Measurements from ENCODE around the gene TMEM272. TPM values are rescaled to one million over a fixed set of nuclear protein-coding genes. Genes with fewer than 3 reads are reported as not detected.

TMEM272 gene, protein sequence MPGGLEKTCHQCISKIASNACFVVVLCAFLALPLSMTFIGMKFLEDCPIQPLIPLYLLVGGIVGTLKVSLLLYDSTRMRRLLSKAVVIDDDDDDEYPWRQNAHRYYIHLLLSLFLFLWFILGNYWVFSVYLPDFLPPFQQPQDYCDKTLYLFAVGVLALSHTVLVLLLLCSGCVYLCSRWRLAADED
- not detected in 2 replicates for total RNA-seq
- polyA plus RNA-seq (2012): 0.03 TPM

DNA sequence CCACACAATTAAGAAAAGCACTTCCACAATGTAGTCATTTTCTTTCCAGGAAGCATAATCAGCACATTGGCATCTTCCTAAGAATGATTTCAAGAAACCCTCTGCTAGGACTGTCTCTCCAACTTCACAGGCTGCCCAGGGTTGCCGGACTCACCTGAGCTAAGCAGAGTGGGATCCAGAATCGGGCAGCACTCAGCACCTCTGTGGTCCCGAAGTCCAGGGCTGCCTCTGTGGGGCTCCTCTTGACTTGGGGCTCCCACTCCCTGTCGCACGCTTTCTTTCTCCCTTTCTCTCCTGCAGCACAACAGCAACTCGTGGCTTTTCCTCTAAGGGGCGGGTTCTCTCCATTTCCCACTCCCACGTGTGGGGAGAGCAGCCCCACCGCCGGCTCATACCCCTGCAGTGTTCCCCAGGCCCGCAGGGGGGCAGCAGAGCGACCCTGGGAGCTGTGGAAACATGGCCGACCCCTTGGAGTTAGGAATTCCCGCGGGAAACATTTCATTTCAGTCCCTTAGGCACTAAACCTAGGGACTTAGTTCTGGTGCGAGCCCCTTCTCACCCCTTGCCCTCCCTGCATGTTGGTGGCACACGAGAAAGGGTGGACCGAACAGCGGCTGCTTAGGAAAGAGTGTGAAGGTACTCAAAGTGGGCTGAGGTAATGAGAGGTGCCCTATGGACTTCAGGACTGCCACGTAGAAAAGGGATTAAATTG is at the start of gene TMEM272:
Gene TMEM272 (minus strand): TSS at position 316 of the 712 bp plus-strand sequence. CDS start 6,647 bp downstream, outside the sequence.
- DNase-seq (ENCODE audit: low read depth): peak; percentile 57

DNA sequence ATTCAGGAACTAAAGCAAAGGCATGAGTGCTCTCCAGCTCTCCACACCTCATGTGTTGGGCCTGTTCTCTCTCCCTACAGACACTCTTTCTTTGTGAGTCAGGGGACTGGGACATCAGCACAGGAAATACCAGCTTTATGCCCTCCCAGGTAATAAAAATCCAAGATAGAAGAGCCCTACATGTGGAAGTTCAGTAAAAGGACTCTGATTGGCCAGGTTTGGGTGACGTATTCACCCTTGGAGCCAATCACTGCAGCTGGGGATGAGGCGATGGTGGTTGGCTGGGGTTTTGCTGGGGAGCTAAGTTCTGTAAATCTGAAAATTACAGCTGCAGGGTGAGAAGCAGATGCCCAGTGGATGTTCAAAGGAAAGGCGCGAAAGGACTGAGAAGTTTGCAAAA is 49.3 kb upstream of the TMEM272 start:
- peak; percentile 12 for DNase-seq (ENCODE audit: low read depth)

DNA sequence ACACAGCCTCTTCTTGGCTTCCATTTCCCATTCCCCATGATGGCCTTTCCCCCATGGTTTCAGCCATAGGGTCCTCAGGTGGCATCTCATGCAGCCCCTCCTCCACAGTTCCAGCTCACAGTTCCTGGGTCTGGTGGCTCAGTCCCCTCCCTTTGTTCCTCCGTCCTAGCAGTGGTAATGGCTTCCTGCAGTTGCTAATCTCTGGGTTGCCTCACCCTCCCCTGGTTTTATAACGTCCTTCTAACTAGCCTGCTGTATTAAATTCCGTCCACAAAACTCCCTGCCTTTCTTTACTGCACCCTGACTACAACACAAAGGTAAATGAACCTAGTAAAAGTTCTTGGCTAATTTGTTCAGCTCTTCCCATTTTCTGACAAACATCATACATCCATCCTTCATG is 47.7 kb upstream of the TMEM272 start:
- no peak for DNase-seq (ENCODE audit: low read depth)

DNA sequence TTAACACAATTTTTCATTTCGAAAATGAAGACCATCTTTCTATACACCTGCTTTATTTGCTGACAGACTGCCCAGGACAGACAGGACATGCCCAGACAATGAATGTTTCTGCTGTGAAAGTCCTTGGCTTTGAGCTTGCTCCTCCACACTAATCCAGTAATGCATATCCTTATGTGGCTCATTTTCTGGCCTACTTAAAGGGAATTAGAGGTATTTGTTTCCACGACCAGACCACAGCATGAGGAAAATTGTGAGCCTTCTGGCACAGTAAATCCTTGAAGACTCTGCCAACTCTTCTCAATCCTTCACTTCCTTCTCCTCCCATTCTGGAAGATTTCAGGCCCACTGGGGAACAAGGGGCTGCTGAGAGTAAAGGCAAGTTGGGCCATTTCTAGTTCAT is 42.5 kb upstream of the TMEM272 start:
- DNase-seq (ENCODE audit: low read depth): no peak

DNA sequence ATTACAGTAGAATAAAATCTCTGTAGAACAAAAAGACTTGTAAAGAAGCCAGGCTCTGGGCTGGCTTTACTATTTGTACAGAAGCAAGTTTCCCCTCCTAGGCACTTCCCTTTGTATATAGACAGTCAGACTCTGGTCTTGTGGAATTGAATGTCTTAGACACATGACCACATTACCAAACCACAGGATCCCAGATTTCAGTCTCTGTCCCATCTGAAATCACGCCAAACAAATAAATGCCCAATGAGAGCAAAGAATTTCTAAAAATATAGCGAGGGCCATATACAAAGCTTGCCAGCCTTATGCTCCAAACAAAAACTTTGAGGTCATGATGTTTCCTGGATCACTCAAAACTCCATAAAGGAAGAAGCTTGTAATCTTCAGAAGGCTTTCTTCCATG is 40.7 kb upstream of the TMEM272 start:
- DNase-seq (ENCODE audit: low read depth): peak; percentile 16

DNA sequence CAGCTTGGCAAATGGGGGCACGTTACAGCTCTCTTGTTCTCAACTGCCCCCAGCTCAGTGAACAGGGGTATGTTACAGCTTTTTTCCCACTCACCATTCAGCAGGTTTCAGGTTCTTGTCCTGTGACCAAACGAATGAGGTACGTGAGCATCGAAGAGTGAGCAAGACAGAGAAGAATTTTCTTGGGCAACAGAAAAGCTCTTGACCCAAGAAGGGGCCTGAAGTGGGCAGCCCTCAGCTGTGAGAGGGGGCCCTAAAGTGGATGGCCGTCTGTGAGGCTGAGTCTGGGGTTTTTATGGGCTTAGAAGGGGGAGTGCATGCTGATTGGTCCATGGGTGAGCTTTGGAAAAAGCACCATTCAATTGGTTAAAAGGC is 38.2 kb upstream of the TMEM272 start:
- no peak for DNase-seq (ENCODE audit: low read depth)

DNA sequence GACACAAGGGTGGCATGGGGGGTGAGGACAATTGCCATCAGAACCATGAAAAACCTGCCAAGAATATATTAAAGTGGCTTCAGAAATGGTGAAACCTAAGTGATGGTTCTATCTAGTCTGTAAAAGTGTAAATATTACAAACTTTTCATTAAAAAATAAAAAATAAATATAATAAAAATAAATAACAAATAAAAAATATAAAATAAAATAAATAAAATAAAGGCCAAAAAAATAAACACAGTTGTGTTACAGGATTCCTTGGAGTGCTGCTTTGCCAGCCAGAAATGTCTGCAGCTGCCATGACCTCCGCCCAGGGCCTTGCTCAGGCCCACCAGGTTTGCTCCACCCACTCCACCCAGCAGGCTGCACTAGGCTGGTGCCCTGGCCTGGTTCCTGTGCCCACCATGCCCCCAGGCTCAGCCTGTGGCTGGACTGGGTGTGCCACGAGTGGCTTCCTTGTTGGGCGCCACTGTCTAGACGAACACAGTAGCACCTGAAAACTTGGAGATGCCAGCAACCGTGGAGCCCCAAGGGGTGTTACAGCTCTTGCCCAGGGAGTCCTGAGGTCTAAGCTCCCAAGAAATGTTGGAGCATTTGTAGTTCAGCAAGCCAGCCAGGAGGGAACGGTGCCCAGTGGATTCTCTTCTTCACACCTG is 37.7 kb upstream of the TMEM272 start:
- DNase-seq (ENCODE audit: low read depth): no peak

DNA sequence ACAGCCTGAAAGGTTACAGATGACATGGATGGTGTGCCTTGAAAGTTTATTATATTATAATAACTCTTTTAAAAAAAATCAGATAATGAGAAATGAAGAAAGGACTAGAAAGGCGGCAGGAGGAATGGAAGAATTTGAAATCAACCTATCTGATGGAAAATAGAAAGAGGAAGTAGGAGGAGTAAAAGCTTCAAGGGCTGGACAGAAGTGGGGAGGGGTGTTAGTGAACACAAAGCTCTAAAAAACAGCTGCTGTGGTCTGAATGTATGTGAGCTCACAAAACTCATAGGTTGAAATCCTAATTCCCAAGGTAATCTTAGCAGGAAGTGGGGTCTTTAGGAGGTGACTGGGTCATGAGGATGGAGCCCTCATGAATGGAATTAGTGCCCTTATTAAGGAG is 36.3 kb upstream of the TMEM272 start:
- DNase-seq (ENCODE audit: low read depth): no peak

DNA sequence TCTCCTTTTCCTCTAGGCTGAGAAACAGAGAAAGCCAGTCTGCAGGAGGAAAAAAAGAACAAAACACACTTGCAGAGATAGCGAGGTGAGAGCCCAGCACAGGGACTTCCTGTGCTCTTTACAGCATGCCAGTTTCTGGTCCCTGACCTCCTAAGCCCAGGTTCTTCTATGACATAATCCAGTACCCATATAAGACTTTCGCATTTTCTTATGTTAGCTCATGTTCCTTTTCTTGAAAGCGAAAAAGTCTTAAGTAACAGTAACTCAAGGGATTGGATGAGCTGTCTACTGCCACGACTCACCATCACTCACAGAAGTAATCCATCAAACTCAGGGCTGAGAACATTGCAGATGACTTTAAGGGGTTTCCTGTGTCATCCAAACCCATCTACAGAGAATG is 34.2 kb upstream of the TMEM272 start:
- DNase-seq (ENCODE audit: low read depth): no peak

DNA sequence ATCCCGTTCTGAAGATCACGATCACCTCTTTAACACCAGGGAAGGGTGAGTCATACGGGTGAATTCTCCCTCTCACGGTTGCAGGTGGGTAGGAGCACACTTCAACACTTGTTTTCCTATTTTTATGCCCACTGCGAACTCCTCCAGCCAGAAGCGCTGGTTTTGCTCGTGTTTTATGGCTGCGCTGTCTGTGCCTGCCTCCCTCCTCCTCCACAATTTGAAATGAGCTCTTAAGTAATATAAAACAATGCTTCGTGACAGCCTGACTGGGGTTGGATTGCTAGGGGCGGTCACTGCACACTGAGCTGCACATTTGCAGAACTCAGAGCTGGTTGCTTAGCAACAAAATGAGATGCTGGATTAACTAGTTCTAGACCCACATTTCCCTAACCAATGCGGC is 29.7 kb upstream of the TMEM272 start:
- no peak for DNase-seq (ENCODE audit: low read depth)

DNA sequence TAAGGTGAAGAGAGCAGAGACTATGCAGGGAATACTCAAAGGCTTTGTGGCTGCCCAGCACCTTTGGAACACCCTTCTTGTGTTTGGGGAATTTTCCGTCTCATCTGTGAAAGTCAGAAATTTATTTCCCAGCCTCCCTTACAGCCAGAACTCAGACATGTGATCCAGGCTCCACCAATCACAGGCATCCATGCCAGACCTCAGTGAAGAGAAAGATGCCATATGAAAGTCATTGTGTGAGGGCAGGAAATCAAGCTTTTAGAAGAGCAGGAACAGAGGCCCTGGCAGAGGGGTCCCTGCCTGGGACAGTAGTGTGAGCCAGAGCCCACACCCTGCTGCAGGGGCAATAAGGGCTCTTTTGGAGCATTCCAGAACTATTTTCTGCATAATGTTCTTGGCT is 28.9 kb upstream of the TMEM272 start:
- no peak for DNase-seq (ENCODE audit: low read depth)

DNA sequence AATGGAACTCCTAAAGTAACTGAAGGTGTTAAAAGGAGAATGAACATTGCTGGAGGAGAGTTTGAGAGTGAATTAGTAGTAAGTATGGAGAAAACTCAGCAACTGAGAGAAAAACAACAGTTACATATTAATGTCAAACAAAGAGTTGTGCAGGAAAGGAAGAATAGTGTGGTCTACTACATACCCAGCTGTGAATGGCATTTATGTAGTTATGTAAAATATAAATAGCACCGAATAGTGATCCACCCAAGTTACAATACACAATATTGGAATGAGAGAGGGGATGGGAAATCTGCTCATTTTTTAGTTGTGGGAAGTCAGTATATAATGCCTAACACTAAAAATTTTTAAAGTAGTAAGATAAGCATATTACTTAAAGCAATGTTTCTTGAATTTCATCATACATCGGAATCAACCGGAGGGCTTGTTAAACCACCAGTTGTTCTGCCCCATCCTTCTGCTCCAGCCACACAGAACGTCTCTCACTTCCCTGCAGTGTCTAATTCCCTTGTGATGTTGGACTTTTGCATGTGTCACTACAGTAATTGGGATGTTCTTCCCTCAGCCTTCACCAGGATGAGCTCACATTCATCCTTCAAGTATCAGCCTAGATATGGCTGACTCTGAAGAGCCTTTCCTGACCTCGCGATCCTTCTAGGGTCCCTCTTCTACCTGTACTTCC is 28.3 kb upstream of the TMEM272 start:
- peak; percentile 17 for DNase-seq (ENCODE audit: low read depth)

DNA sequence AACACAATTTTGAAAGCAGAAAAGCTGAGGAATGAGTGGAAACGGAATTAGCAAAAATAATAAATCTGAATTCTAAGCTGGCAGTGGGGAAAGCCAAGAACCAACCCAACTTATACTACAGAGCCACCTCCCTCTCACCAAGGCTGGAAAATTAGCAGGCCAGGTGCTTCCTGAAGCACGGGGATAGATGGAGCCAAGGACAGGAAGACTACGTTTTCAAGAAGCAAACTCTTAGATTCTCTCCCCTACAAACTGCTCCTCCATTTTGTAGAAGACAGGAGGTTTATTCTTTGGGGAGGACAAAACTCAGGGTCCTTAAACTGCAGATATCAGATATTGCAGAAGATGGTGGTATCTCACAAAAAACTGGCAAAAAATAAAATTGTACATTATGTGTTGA is 25.6 kb upstream of the TMEM272 start:
- DNase-seq (ENCODE audit: low read depth): no peak

DNA sequence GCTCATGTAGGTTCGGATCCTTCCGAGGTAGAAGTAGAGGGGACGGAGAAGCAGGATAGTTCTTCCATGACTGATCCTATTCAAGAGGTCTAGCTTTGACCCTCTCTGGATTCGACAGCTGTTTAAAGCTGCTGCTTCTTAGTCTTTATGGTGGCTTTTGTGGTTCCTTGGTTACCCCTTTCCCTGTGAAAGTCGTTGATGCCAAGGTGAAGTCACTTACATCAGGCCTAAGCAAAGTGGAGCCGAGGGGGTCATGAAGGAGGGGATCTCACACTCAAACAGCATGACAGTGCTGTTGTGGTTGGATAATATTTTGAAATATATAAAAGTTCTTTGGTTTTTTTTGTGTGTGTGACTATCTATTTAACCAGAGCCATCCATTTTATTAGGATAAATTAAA is 24.9 kb upstream of the TMEM272 start:
- DNase-seq (ENCODE audit: low read depth): peak; percentile 26

DNA sequence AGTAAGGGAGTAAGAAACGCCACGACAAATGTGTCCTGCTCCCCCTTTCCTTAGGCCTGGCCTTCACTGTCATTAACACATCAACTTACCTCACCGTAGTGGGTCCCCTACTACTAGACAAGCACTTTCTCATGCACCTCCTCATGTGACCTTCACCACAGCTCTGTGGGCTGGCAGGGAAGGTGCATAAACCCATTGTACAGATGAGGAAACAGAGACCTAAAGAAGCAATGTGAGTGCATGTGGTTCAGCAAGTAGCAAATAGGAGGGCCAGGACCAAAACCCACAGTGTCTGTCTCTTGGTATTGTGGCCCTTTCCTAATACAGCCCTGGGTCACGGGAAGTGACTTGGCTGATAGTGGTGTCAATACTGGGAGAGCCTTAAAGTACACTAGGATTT is 22.1 kb upstream of the TMEM272 start:
- no peak for DNase-seq (ENCODE audit: low read depth)

DNA sequence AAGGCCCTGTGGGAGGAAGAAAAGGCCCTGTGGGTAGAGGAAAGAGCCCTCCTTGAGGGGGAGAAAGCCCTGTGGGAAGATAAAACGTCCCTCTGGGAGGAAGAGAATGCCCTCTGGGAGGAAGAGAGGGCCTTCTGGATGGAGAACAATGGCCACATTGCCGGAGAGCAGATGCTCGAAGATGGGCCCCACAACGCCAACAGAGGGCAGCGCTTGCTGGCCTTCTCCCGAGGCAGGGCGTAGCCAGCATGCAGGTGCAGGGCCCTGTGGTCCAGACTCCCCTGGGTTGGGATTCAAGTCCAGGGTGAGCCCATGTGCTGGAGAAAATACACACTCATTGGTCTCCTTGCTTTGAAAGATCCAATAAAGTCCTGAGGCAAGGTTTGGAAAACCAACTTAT is 20.9 kb upstream of the TMEM272 start:
- DNase-seq (ENCODE audit: low read depth): no peak

DNA sequence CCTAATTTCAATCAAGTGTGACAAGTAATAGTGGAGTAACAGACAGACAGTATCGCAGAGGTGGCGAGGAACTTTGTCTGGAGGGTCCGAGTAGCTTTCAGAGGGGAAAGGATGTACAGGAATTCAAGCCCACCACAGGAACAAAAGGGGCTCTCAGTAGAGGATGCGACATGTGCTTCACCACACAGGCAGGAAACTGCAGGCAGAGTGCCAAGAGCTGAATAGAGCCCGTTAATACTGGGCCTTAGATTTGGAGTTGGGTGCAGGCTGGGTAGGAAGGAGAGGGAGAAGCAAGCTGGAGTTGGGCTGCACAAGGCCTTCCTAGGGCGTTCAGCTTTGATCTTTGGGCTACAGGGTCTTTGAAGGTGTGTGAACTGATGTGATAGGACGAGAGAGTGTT is 18.0 kb upstream of the TMEM272 start:
- DNase-seq (ENCODE audit: low read depth): no peak

DNA sequence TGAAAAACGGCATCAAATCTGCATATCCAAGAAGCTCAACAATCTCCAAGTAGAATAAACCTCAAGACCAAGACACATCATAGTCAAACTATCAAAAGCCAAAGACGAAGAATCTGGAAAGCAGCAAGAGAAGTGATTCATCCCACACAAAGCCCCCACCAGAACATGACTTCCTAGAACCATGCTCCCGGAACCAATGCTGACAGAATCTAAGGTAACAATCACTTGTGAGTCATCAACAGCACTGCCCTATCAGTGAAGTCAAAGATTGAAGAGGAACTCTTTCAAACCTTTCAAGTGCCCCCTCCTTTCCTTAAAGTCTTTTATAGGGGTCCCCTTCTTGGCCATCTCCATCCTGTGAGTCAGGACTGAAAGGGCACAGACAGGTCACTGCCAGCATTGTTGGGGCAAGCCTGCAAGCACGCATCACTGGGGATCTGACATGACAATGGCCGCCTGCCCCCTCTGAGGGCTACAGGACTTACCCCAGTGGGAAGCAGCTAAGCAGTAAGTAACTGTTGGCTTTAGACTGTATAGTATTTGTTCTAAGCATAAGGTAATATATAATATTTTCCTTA is 16.8 kb upstream of the TMEM272 start, which contains the start of gene CCDC70:
Gene CCDC70 (plus strand): TSS at position 247 of the 578 bp plus-strand sequence. CDS start 3,443 bp downstream, outside the sequence.
- DNase-seq (ENCODE audit: low read depth): no peak

DNA sequence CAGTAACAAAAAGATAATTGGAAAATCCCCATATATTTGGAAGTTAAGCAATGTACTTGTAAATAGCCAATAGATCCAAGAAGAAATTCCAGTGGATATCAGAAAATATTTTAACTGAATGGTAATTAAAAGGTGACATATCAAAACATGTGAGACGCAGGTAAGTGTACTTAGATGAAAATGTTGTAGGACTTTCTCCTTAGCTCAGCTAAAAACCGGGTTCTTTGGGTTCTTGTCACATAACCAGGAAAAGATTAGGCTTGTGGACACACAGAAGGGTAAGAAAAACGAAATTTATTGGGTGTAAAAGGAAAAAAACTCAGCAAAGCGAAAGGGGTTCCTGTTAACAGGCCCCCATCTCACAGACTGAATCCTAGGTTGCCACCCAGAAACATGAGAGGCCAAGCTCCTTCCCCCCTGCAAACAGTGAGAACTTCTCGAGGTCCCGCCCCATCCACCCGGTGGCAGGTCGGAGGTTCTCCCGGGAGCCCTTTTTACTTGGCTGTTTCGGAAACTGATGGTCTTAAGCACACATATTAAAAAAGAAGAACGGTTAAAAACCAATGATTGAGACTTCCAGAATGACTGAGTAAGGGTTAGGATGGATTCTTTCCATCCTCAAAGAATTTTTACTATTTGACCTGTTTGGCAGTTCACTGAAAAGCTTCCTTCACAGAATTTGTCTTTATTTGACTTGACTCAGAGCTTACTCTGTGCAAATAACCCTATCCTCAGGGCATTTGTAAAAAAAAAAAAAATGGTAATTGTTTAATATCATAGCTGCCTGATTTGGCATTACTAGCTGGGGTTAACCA is 13.7 kb upstream of the TMEM272 start:
- DNase-seq (ENCODE audit: low read depth): no peak

DNA sequence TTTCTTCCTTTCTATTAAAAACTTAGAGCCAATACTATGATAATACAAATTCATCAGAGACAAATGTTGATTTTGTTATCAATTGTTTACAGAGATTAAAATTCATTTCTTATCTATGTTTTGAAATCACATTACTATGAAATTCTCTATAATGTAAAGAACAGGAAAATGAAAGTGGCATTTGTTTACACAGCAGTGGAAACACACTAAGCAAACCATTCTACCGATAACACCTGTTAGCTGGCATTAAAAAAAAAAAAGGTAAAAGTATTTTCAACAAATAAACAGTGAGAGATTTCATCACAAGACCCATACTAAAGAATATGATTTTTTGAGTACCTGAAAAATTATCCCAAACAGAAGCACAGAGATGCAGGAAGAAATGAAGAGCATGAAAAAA is 12.0 kb upstream of the TMEM272 start:
- no peak for DNase-seq (ENCODE audit: low read depth)

All from myocyte (in vitro differentiated cells).